ENCODE measurements around the gene PRRT2. TPM values are rescaled to one million over a fixed set of nuclear protein-coding genes. Genes with fewer than 3 reads are reported as not detected.

Gene PRRT2
- total and polyA plus RNA-seq, 10 of the 15 experiments (the other 5 are each of a cell fraction or from before 2014, with no cell fraction given), result 0.08 to 0.49 (median 0.12) TPM; not detected in 4

- H3K9me3 ChIP-seq (replicated peaks; ENCODE audit: control insufficient read depth, insufficient read depth, low read length), result no peaks in the 10 kb centered on the region
- under 1% methylated on average over 31 of the region's 31 CpGs for WGBS (ENCODE audit: insufficient coverage, insufficient replicate concordance, low lambda C conversion rate, missing lambda C conversion rate)
Measured at GRCh38 chr16:29790949-29791844, 20.8 kb upstream of the PRRT2 start.

More at GRCh38 chr16:29790949-29791844, 20.8 kb upstream of the PRRT2 start:
- TF ChIP-seq CEBPB (IDR thresholded peaks at IDR 0.05; ENCODE audit: borderline replicate concordance in 1 of 2, low read depth in 2 of 2, low read length in 2 of 2), result no peak
- TF ChIP-seq MTA2 (IDR thresholded peaks at IDR 0.05; ENCODE audit: low read depth), result no peak
- no peak for TF ChIP-seq SUZ12 (IDR thresholded peaks at IDR 0.05; ENCODE audit: unreplicated experiment)
- no peak for TF ChIP-seq ZBTB33 (IDR thresholded peaks at IDR 0.05)
- 0 out of 2 replicates have a peak, but pooled peaks have one; percentile 28 for TF ChIP-seq NR2F1 (conservative IDR thresholded peaks at IDR 0.05)
- no peak for TF ChIP-seq CHD2 (IDR thresholded peaks at IDR 0.05; ENCODE audit: borderline replicate concordance, low read depth, low read length)
- peak; percentile 48 for TF ChIP-seq YY1 (IDR thresholded peaks at IDR 0.05; ENCODE audit: low read depth, low read length)
- Histone ChIP-seq H3K4me2 (ENCODE audit: control insufficient read depth, insufficient read depth) (peak overlapping the region; percentile 86), H4K20me1 (ENCODE audit: control insufficient read depth, insufficient read depth) (no peaks in the 10 kb centered on the region), H3K27me3 (replicated peaks in 1 of 2; ENCODE audit: control insufficient read depth in 2 of 2, insufficient read depth in 2 of 2, low read length in 1 of 2) (no peaks in the 10 kb centered on the region), H3K79me2 (ENCODE audit: control insufficient read depth, insufficient read depth, low read length) (peaks cover 53% of the 10 kb centered on the region), H3K27ac (ENCODE audit: control insufficient read depth, insufficient read depth) (peak overlapping the region; percentile 79), H2AFZ (ENCODE audit: control insufficient read depth, low read depth, low read length) (peak overlapping the region; percentile 84), H3K9ac (ENCODE audit: control insufficient read depth, insufficient read depth, low read length) (peak overlapping the region; percentile 89), H3K4me1 (ENCODE audit: control insufficient read depth, insufficient read depth, low read length) (peaks cover 9% of the 10 kb centered on the region; the same call in 1 of the 2 replicates), H3K4me3 (peak overlapping the region; percentile 93), H3K36me3 (ENCODE audit: control insufficient read depth in 2 of 2, insufficient read depth in 2 of 2, low read length in 1 of 2) (peaks cover 0 to 2% of the 10 kb centered on the region in 2 experiments; a peak in 2 of 4 replicates)
- ATAC-seq, result peak; percentile 32
- DNase-seq (ENCODE audit: low read depth, low spot score), result no peak
- peak; percentile 23 for FAIRE-seq
- in situ Hi-C loops (cut with MboI), result no loop called here
- BruUV-seq (replicated peaks), result TSS peak; percentile 74
- POLR2A ChIA-PET, result interaction anchor here (0.6 to 3.3 kb wide), 11 partner anchors 10 to 838 kb away, joined by 3 to 24 read pairs (median 4); partner anchors contain the start of genes ALDOA and MAZ
- RAD21 ChIA-PET (ENCODE audit: unreplicated experiment), result interaction anchor here (0.7 to 1.7 kb wide), 15 partner anchors 11 to 182 kb away, joined by 3 to 8 read pairs (median 4); partner anchors contain the start of gene TAOK2
- SMC1A ChIA-PET (ENCODE audit: uncharacterized antibody, unreplicated experiment), result interaction anchor here (0.6 to 6.4 kb wide), 10 partner anchors 12 to 288 kb away, joined by 3 to 38 read pairs (median 5); partner anchors contain the start of gene MVP
- intact Hi-C loops (cut with micrococcal nuclease; ENCODE audit: unreplicated experiment), result loop anchor here (1.0 to 5.0 kb wide), 2 partner anchors 14 to 89 kb away; no protein-coding TSS in a partner anchor
- CTCF ChIA-PET, result interaction anchor here (0.8 to 5.3 kb wide), 16 partner anchors 8 to 100 kb away, joined by 3 to 32 read pairs (median 6); partner anchors contain the start of genes PAGR1 and ZG16

Data from GM12878 (cell line).